Naive thymus-derived CD4-positive, alpha-beta T cell (primary cell): Measurements from ENCODE around the gene GABBR1. TPM values are rescaled to one million over a fixed set of nuclear protein-coding genes. Genes with fewer than 3 reads are reported as not detected.

Experiments
- ATAC-seq: fragments of 150-1000 bp; cut with Tn5 transposase; 2 replicates; pipeline ENCODE4 v1.10.0; 2021; ENCODE audit warnings: mild to moderate bottlenecking, moderate library complexity
- CTCF ChIA-PET: fragments of 350-600 bp; sonication (Branson Sonifier 250); formaldehyde crosslinking; loops from one replicate; lab custom pipeline; 2021; ENCODE audit warnings: antibody characterized with exemption; lab: Charles Lee
- POLR2A ChIA-PET: fragments of 350-600 bp; sonication (Branson Sonifier 250); formaldehyde crosslinking; loops from one replicate; lab custom pipeline; 2021; ENCODE audit warnings: antibody characterized with exemption, inconsistent platforms; lab: Charles Lee
- DNase-seq, 9 donors: peaks; one replicate each; pipeline versions ENCODE4 v3.0.0 to v3.0.0-alpha.2; 2020 to 2022; ENCODE audit warnings: mixed read lengths in 1 of 9
- H3K27ac ChIP-seq: one replicate; pipeline ENCODE4 v1.7.0; 2013; ENCODE audit warnings: mild to moderate bottlenecking, low read depth, low read length, moderate library complexity
- H3K27me3 ChIP-seq, 2 donors: one replicate each; pipeline ENCODE4 v1.7.0; 2013; ENCODE audit warnings: low read length in 2 of 2, mild to moderate bottlenecking in 2 of 2, moderate library complexity in 2 of 2; ENCODE audit not compliant: control insufficient read depth in 2 of 2, insufficient read depth in 2 of 2
- H3K36me3 ChIP-seq, 3 experiments: 1 replicate in 2 of 3; 2 replicates in 1 of 3; pipeline ENCODE4 v1.7.0; 2013; ENCODE audit warnings: low read length in 3 of 3, mild to moderate bottlenecking in 3 of 3, moderate library complexity in 1 of 3; ENCODE audit not compliant: insufficient read depth in 3 of 3, control insufficient read depth in 2 of 3
- H3K4me1 ChIP-seq, 2 donors: one replicate each; pipeline ENCODE4 v1.7.0; 2013; ENCODE audit warnings: low read length in 2 of 2, mild to moderate bottlenecking in 2 of 2, moderate library complexity in 1 of 2; ENCODE audit not compliant: control insufficient read depth in 2 of 2, insufficient read depth in 2 of 2
- H3K4me3 ChIP-seq: 2 replicates; pipeline ENCODE4 v1.7.0; 2013; ENCODE audit warnings: mild to moderate bottlenecking, low read length
- H3K9me3 ChIP-seq, 3 experiments: 1 replicate in 2 of 3; 2 replicates in 1 of 3; pipeline ENCODE4 v1.7.0; 2013; ENCODE audit warnings: low read length in 3 of 3; ENCODE audit not compliant: control insufficient read depth in 2 of 3
- H3K27ac Mint-ChIP-seq, 9 donors: one replicate each; pipeline ENCODE4 v1.8.0; 2020 to 2022; ENCODE audit warnings: mixed read lengths in 9 of 9, mild to moderate bottlenecking in 8 of 9, moderate library complexity in 5 of 9, inconsistent platforms in 2 of 9
- H3K27me3 Mint-ChIP-seq, 5 donors: one replicate each; pipeline ENCODE4 v1.8.0; 2021 to 2022; ENCODE audit warnings: mixed read lengths in 5 of 5, mild to moderate bottlenecking in 1 of 5
- H3K36me3 Mint-ChIP-seq, 5 donors: one replicate each; pipeline ENCODE4 v1.8.0; 2020 to 2022; ENCODE audit warnings: mixed read lengths in 5 of 5, mild to moderate bottlenecking in 3 of 5, inconsistent platforms in 1 of 5
- H3K4me1 Mint-ChIP-seq, 7 donors: one replicate each; pipeline ENCODE4 v1.8.0; 2020 to 2022; ENCODE audit warnings: mixed read lengths in 7 of 7, mild to moderate bottlenecking in 3 of 7, inconsistent platforms in 1 of 7
- H3K4me3 Mint-ChIP-seq, 10 donors: one replicate each; pipeline ENCODE4 v1.8.0; 2020 to 2022; ENCODE audit warnings: mild to moderate bottlenecking in 10 of 10, mixed read lengths in 10 of 10, moderate library complexity in 6 of 10, inconsistent platforms in 2 of 10
- H3K9me3 Mint-ChIP-seq, 11 donors: one replicate each; pipeline ENCODE4 v1.8.0; 2020 to 2022; ENCODE audit warnings: mixed read lengths in 11 of 11, mild to moderate bottlenecking in 4 of 11, inconsistent platforms in 1 of 11, moderate library complexity in 1 of 11
- intact Hi-C, 2 donors: fragments of 100-400 bp; cut with micrococcal nuclease; formaldehyde crosslinking; loops; one replicate each; pipeline ENCODE4 v1.15.1; 2023
- polyA plus RNA-seq, 2 donors: library from polyadenylated mRNA; unstranded; fragments of 300-500 nt; fragmentation: Illumina TruSeq; gene quantifications; one replicate each; pipeline ENCODE4 v1.2.3, GENCODE V29; 2021
- total RNA-seq, 6 experiments: library from RNA in 5 of 6; stranded (reverse) in 5 of 6; gene quantifications; 1 replicate in 5 of 6; 2 replicates in 1 of 6; pipeline ENCODE4 v1.2.3 and lab custom pipeline; 2021 to 2026

GABBR1 gene
- total and polyA plus RNA-seq, 7 experiments from 2014 or later, result 1.2 to 115 (median 59.9) TPM

GRCh38 chr6:29603456-29603855 lies 29.5 kb downstream of the GABBR1 start:
- no peak overlapping the region for H3K4me3 Mint-ChIP-seq
- peaks cover 8 to 42% (median 24%) of the 10 kb centered on the region in 5 donors for H3K36me3 Mint-ChIP-seq
- ATAC-seq (no peak), DNase-seq (no peak)
- Histone ChIP-seq H3K9me3 (no peaks in the 10 kb centered on the region), H3K27me3 (no peaks in the 10 kb centered on the region), H3K27ac (no peak overlapping the region), H3K36me3 (peaks cover 0 to 56% (median 1%) of the 10 kb centered on the region in 3 experiments), H3K4me3 (no peak overlapping the region), H3K4me1 (no peaks in the 10 kb centered on the region)
- peaks cover 0 to 11% (median 0%) of the 10 kb centered on the region in 7 donors for H3K4me1 Mint-ChIP-seq
- no peak overlapping the region for H3K27ac Mint-ChIP-seq
- CTCF ChIA-PET, result interaction anchor here (1.0 kb wide), 1 partner anchor 50 kb away, joined by 3 read pairs; no protein-coding TSS in a partner anchor
- no peaks in the 10 kb centered on the region for H3K27me3 Mint-ChIP-seq
- intact Hi-C loops, result no loop called here
- no peaks in the 10 kb centered on the region for H3K9me3 Mint-ChIP-seq
- POLR2A ChIA-PET, result no interaction called here

- peaks cover 3 to 35% (median 17%) of the 10 kb centered on the region in 5 donors for H3K36me3 Mint-ChIP-seq
- Histone ChIP-seq H3K27ac (no peak overlapping the region), H3K27me3 (no peaks in the 10 kb centered on the region), H3K9me3 (no peaks in the 10 kb centered on the region), H3K36me3 (peaks cover 0 to 49% (median 0%) of the 10 kb centered on the region in 3 experiments), H3K4me1 (no peaks in the 10 kb centered on the region), H3K4me3 (no peak overlapping the region)
- intact Hi-C loops, result no loop called here
- H3K27ac Mint-ChIP-seq, result peak overlapping the region in 2 of 9 donors; percentile 9 to 60
- no peaks in the 10 kb centered on the region for H3K9me3 Mint-ChIP-seq
- H3K4me1 Mint-ChIP-seq, result peaks cover 0 to 9% (median 0%) of the 10 kb centered on the region in 7 donors
- ChIA-PET CTCF (interaction anchor here (1.0 kb wide), 1 partner anchor 51 kb away, joined by 3 read pairs; no protein-coding TSS in a partner anchor), POLR2A (no interaction called here)
- H3K27me3 Mint-ChIP-seq, result no peaks in the 10 kb centered on the region
- no peak for ATAC-seq
- peak in 1 of 9 donors; percentile 7 for DNase-seq
- H3K4me3 Mint-ChIP-seq, result no peak overlapping the region
Observed at GRCh38 chr6:29602564-29603361, 30.2 kb downstream of the GABBR1 start.

- H3K27ac Mint-ChIP-seq, result peak overlapping the region in 1 of 9 donors; percentile 30
- Histone ChIP-seq H3K27ac (no peak overlapping the region), H3K4me1 (no peaks in the 10 kb centered on the region), H3K4me3 (no peak overlapping the region), H3K9me3 (no peaks in the 10 kb centered on the region), H3K36me3 (peaks cover 0 to 5% (median 0%) of the 10 kb centered on the region in 3 experiments), H3K27me3 (no peaks in the 10 kb centered on the region)
- no peak for ATAC-seq
- peaks cover 0 to 6% (median 3%) of the 10 kb centered on the region in 5 donors for H3K27me3 Mint-ChIP-seq
- no peaks in the 10 kb centered on the region for H3K9me3 Mint-ChIP-seq
- peaks cover 0 to 6% (median 5%) of the 10 kb centered on the region in 5 donors for H3K36me3 Mint-ChIP-seq
- no peak for DNase-seq
- peaks cover 0 to 4% (median 0%) of the 10 kb centered on the region in 7 donors for H3K4me1 Mint-ChIP-seq
- CTCF ChIA-PET, result no interaction called here
- intact Hi-C loops, result no loop called here
- POLR2A ChIA-PET, result no interaction called here
- no peak overlapping the region for H3K4me3 Mint-ChIP-seq
Observed at GRCh38 chr6:29598172-29598747, 34.7 kb downstream of the GABBR1 start.

GRCh38 chr6:29597184-29597583 lies 35.8 kb downstream of the GABBR1 start:
- H3K36me3 ChIP-seq, result no peaks in the 10 kb centered on the region
- Mint-ChIP-seq H3K4me3 (no peak overlapping the region), H3K36me3 (peaks cover 0 to 2% (median 0%) of the 10 kb centered on the region in 5 donors), H3K27ac (no peak overlapping the region), H3K4me1 (no peaks in the 10 kb centered on the region), H3K9me3 (no peaks in the 10 kb centered on the region), H3K27me3 (peaks cover 0 to 9% (median 3%) of the 10 kb centered on the region in 5 donors)
- H3K4me1 ChIP-seq, result no peaks in the 10 kb centered on the region
- ATAC-seq, result no peak
- no peaks in the 10 kb centered on the region for H3K9me3 ChIP-seq
- no peaks in the 10 kb centered on the region for H3K27me3 ChIP-seq
- intact Hi-C loops, result no loop called here
- POLR2A ChIA-PET, result no interaction called here
- H3K27ac ChIP-seq, result no peak overlapping the region
- CTCF ChIA-PET, result no interaction called here
- H3K4me3 ChIP-seq, result no peak overlapping the region
- no peak for DNase-seq

GRCh38 chr6:29596381-29596900 lies 36.5 kb downstream of the GABBR1 start:
- Histone ChIP-seq H3K4me3 (no peak overlapping the region), H3K4me1 (no peaks in the 10 kb centered on the region), H3K9me3 (no peaks in the 10 kb centered on the region), H3K36me3 (no peaks in the 10 kb centered on the region), H3K27ac (no peak overlapping the region), H3K27me3 (no peaks in the 10 kb centered on the region)
- intact Hi-C loops, result no loop called here
- ChIA-PET POLR2A (no interaction called here), CTCF (no interaction called here)
- no peaks in the 10 kb centered on the region for H3K9me3 Mint-ChIP-seq
- peaks cover 0 to 2% (median 0%) of the 10 kb centered on the region in 5 donors for H3K36me3 Mint-ChIP-seq
- DNase-seq (no peak), ATAC-seq (no peak)
- no peaks in the 10 kb centered on the region for H3K4me1 Mint-ChIP-seq
- H3K27me3 Mint-ChIP-seq, result peaks cover 0 to 9% (median 3%) of the 10 kb centered on the region in 5 donors
- H3K27ac Mint-ChIP-seq, result no peak overlapping the region
- no peak overlapping the region for H3K4me3 Mint-ChIP-seq

- H3K36me3 Mint-ChIP-seq, result no peaks in the 10 kb centered on the region
Observed at GRCh38 chr6:29593199-29593855, 39.7 kb downstream of the GABBR1 start.

More at GRCh38 chr6:29593199-29593855, 39.7 kb downstream of the GABBR1 start:
- H3K4me3 Mint-ChIP-seq, result no peak overlapping the region
- H3K4me1 Mint-ChIP-seq, result peaks cover 0 to 6% (median 0%) of the 10 kb centered on the region in 7 donors
- CTCF ChIA-PET, result no interaction called here
- no peak for DNase-seq
- Histone ChIP-seq H3K27ac (no peak overlapping the region), H3K9me3 (no peaks in the 10 kb centered on the region), H3K4me3 (no peak overlapping the region), H3K27me3 (no peaks in the 10 kb centered on the region), H3K36me3 (no peaks in the 10 kb centered on the region), H3K4me1 (no peaks in the 10 kb centered on the region)
- no peak for ATAC-seq
- intact Hi-C loops, result no loop called here
- no peaks in the 10 kb centered on the region for H3K9me3 Mint-ChIP-seq
- H3K27ac Mint-ChIP-seq, result no peak overlapping the region
- H3K27me3 Mint-ChIP-seq, result peaks cover 4 to 17% (median 14%) of the 10 kb centered on the region in 5 donors
- POLR2A ChIA-PET, result no interaction called here
